GM21528 (cell line): ENCODE data around the gene NCKIPSD.
A peak's percentile ranks its signal among the peaks of the same experiment; 100 is the strongest.

Experiments used
- ATAC-seq: cut with Tn5 transposase; IDR thresholded peaks from one replicate; pipeline ENCODE4 v1.9.1; 2021; ENCODE audit warnings: mild to moderate bottlenecking, moderate library complexity; ENCODE audit not compliant: unreplicated experiment, low FRiP score

Gene NCKIPSD

GRCh38 chr3:48679411-48680391 is 6.0 kb downstream of the NCKIPSD start:
- no peak for ATAC-seq

GRCh38 chr3:48678566-48679380 is 6.9 kb downstream of the NCKIPSD start:
- no peak for ATAC-seq

GRCh38 chr3:48678056-48678455 is 7.7 kb downstream of the NCKIPSD start:
- ATAC-seq, result no peak

GRCh38 chr3:48674505-48674904 is 11.2 kb downstream of the NCKIPSD start:
- ATAC-seq, result no peak

- ATAC-seq, result no peak
These were observed 13.2 kb downstream of the NCKIPSD start for GRCh38 chr3:48672522-48672921.

- ATAC-seq, result no peak
These were observed 20.8 kb downstream of the NCKIPSD start for GRCh38 chr3:48664929-48665328.

- ATAC-seq, result no peak
These were observed 21.4 kb downstream of the NCKIPSD start for GRCh38 chr3:48664313-48664644.

- peak; percentile 82 for ATAC-seq
These were observed 22.0 kb downstream of the NCKIPSD start for GRCh38 chr3:48663489-48664312.

- ATAC-seq, result no peak
These were observed 22.8 kb downstream of the NCKIPSD start, which contains the start of gene CELSR3 for GRCh38 chr3:48662753-48663488. Gene CELSR3 (minus strand): TSS chr3:48662886. CDS start chr3:48662634, 252 bp downstream.

GRCh38 chr3:48662145-48662752 is 23.5 kb downstream of the NCKIPSD start:
- ATAC-seq, result no peak

GRCh38 chr3:48661501-48662144 is 24.1 kb downstream of the NCKIPSD start:
- no peak for ATAC-seq

- no peak for ATAC-seq
These were observed 24.8 kb downstream of the NCKIPSD start for GRCh38 chr3:48660800-48661400.

- no peak for ATAC-seq
These were observed 28.9 kb downstream of the NCKIPSD start for GRCh38 chr3:48656841-48657281.

- peak; percentile 50 for ATAC-seq
These were observed 29.5 kb downstream of the NCKIPSD start for GRCh38 chr3:48656061-48656840.

- ATAC-seq, result no peak
These were observed 30.1 kb downstream of the NCKIPSD start for GRCh38 chr3:48655606-48656005.

- no peak for ATAC-seq
These were observed 30.7 kb downstream of the NCKIPSD start for GRCh38 chr3:48655063-48655462.

- ATAC-seq, result no peak
These were observed 32.6 kb downstream of the NCKIPSD start for GRCh38 chr3:48652923-48653715.
